HG03196 (cell line): ENCODE measurements around the gene LIPM.
"Not testable (repeated sequence)": the region's sequence is repeated elsewhere in the genome, so short reads cannot be mapped to it uniquely, and the experiment has no call there.

ENCODE experiments used
- ATAC-seq: cut with Tn5 transposase; IDR thresholded peaks from one replicate; pipeline ENCODE4 v1.9.1; 2021; ENCODE audit not compliant: unreplicated experiment

LIPM gene

DNA sequence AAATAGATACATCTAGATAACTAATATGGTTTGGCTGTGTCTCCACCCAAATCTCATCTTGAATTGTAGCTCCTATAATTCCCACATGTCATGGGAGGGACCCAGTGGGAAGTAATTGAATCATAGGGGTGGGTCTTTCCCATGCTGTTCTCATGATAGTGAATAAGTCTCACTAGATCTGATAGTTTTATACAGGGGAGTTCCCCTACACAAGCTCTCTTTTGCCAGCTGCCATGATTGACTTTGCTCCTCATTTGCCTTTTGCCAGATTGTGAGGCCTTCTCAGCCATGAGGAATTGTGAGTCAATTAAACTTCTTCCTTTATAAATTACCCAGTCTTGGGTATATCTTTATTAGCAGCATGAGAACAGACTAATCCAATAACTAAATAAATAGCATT lies 35.1 kb downstream of the LIPM start:
- ATAC-seq = not testable (repeated sequence)

DNA sequence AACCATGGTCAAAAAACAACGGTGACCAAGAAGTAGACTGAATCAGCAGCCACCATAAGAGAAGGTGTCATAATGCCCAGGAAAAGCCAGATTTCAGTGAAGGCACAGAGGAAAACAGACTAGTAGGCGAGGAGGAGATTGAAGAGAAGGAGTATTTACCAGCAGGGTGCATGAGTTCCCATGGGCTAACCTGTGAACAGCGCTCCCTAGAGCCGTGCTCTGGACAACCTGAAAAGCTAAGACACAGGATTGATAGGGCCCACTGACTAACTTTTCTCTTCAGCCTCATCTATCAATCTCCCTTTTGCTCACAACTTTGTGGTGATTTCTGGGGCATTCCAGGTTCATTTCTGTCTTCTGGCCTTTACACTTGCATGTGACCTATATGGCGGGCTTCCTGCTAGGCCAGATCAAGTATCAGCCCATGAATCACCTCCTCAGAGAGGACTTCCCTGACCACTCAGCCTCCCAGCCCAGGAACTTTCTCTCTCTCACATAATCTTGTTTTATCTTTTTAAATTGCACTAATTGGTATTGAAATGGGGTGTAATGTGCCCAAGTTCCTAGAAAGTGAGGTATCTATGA lies 36.3 kb downstream of the LIPM start:
- no peak for ATAC-seq

DNA sequence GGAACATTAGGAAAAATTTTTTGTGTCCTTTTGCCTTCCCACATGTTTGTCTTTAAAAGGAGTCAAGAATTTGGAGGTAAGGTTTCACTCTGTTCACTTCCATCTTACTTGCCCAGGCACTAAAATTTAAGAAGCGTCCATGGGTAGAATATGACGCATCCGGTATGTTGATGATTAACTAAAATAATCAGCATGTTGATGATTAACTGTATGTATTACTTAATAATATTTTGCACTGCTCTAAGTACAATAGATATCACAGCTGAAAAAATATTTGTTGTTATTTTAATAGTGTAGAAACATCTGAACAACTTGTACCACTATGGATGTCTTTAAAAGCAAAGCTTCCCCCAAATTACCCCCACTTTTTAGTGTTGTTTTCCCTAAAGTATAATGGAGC lies 37.6 kb downstream of the LIPM start:
- no peak for ATAC-seq

DNA sequence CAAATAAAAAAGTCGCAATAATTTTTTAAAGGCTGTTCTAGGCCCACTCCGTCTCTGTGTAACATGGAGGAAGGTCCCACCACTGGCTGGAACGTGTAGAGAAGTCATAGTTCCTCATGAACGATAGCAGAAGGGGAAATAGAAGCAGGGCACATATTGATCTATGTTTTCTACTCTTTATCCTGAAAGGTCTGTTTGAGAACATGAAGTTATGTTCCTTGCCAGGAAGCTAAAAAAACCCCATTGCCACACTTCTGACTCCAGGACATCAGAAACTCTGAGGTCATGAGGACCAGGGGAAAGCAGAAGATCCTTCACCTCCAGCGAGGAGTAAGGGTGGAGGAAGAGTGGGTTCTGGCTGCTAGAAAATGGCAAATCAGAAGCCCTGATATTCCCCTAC lies 38.4 kb downstream of the LIPM start:
- ATAC-seq = no peak

DNA sequence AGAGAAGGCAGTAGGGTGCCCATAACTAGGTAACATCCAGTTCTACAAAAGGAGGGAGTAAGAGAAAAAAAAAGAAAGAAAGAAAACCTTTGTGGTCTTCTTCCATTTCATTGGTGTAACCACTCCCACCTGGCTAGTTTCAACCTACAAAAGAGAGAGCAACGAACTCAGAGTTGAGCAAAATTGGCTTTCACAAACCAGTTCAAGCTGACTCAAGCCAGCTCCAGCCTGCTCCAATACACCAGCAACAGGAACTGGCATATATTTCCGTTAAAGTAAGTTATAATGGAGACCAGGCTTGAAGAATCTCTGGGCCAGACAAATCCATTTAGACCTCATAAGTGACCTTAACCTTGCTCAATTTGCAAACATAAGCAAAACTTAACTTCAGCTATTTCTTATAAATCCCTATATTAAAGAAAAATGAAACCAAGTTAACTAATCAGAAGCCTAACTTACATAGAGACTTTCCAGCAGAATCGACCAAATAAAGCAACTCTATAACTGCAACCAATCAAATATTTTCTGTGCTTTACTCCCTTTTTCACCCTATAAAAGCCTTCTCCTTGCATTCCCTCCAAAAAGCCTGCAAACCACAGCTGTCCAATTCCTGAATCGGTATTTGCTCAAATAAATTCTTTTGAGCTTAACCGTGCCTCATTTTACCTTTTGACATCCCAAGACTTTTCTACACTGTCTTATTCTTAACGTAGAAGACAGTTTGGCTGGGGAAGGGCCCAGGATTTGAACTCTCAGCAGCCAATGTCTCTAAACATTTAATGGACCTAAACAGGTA lies 39.0 kb downstream of the LIPM start:
- no peak for ATAC-seq

DNA sequence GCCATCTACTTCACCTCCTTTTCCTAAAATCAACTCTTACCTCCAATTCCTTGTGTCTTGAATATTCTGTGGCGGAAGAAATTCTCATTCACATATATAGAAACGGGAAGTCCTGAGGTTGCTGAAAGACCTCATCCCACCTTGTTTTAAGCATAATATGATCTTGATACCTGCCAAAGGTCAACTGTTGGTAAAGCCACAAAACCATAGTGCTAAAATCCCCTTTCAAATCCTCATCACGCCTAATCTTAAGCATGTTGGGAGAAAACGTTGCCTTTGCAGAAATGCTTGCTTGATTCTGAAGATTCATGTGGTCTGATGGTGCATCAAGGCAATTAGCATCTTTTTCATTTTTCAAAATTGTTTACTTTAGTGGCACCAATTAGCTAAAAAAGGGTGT lies 40.6 kb downstream of the LIPM start:
- no peak for ATAC-seq

DNA sequence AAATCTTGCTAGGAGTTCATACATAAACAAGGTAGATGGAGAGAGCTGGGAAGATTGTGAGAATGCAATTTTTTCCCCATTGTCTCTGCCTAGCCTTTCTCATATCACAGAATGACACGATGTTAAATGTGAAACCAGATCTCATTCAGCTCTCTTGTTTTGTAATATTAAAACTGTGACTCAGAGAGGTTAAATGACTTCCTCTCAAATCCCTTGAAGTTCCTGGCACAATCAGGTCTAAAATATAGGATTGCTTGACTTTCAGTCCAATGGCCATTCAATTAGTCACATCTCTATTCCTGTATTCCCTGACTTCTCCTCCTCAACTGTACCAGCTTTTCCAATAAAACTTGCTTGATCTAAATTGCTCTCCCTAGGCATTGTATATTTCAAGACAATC lies 46.0 kb downstream of the LIPM start:
- no peak for ATAC-seq

DNA sequence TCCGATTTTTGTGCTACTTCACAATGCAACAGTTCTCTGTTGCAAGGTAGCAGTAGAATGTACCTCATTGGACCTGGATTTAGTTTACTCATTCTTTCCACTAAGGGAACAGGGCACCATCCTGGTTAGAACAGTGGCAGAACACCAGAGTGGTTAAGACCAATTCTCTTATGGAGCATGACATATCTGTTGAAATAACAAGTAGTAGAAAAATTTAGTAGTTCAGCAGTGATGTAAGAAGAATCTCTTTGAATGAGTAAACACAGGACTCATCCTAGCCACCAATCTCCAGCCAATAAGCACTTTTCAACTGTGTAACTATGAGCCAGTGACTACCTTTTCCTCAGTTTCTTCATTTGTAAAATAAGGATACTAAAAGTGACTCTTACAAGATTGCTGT lies 46.7 kb downstream of the LIPM start:
- no peak for ATAC-seq

DNA sequence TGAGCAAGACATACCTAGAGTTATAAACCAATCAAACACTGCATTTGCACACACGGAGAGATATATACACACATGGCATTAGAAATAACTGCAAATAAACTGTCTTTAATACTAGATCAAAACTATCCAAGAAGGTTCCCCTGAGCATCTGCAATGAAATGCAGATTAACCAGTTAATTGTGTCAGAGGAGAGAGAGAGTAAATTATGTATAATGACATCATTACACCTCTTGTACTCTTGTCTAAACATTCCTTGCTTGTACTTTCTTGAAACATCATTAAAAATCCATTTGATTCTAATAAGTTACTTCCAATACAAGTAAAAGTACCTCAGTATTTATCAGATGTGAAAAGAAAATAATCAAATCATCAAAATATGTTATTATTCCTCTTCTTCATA lies 48.2 kb downstream of the LIPM start:
- no peak for ATAC-seq

DNA sequence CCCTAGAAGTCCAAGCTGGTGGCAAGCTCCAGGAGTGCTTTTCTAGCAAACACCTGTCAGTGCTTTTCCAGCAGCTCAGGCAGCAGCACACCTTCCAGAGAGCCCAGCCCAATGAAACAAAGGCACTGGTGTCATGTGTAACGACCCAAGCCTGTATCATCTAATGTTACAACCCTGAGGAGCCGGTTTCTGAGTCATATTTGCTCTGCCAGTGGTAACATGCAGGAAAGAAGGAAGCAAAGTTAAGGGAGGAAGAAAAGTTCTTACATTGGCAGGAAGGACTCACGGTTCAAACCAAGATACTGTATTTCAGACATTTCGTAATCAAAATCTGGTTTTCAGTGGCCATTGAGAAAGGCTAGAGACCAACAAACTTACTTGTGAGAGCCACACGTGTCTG lies 49.2 kb downstream of the LIPM start, which contains the start of gene ANKRD22:
Gene ANKRD22, minus strand, starts transcription at position 139 of the 400 bp plus-strand sequence. CDS start 237 bp downstream, outside the sequence.
- no peak for ATAC-seq

DNA sequence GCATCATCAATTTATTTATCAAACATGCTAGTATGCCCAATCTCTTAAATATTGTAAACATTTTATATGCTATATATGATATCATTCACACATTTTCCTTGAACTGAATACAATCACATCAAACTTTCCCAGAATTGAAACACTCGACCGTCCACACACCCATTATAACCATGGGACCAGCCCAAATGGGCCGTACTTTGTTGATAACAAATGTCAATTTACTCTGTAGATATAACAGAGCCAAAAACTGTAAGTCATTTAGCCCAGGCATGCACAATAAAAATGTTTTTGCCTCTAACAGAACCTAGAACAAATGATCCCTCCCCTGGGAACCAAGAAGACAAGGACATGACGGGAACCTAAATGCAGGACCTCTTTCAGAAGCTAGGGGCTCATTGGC lies 49.8 kb downstream of the LIPM start:
- no peak for ATAC-seq

DNA sequence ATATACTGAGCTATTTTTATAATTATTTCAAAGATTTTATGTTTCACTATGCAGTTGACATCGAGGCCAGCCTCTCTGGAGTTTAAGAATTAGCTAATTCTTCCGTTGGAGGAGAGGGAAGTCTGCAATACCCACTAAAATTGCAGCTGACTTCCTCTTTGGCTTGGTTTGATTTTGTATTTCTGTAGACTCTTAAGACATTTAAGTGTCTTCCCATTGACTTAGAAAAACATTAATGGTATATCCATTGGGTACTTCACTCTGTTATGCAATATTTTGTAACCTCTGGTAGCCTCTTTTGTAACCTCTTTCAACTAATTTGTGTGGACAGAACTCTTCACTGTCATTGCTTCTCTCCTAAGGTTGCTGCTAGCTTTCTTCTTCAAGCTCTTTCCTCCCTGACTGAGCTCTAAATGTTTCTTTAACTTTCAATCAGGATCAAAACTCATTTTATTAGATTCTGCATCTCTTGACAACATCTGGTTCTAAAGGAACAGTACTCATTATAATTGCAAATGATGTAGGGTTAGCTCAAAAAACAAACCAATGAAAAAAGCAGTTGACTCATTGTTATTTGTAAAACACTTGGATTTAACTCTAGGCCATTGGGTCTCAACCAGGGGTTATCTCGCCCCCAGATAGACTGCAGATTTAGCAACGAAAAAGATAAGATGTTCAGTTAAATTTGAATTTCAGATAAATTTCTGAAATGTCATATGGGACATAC lies 50.8 kb downstream of the LIPM start:
- no peak for ATAC-seq

DNA sequence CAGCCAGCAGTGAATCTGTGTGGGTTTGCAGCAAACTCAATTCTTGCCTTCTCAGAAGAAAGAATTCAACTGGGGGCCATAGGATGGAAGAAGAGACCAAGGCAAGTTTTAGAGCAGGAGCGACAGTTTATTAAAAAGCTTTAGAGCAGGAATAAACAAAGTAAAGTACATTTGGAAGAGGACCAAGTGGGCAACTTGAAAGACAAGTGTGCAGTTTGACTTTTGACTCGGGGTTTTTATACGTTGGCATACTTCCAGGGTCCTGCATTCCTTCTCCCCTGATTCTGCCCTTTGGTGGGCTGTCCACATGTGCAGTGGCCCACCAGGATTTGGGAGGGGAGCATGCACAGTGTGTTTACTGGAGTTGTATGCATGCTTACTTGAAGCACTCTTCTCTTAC lies 52.2 kb downstream of the LIPM start:
- no peak for ATAC-seq

DNA sequence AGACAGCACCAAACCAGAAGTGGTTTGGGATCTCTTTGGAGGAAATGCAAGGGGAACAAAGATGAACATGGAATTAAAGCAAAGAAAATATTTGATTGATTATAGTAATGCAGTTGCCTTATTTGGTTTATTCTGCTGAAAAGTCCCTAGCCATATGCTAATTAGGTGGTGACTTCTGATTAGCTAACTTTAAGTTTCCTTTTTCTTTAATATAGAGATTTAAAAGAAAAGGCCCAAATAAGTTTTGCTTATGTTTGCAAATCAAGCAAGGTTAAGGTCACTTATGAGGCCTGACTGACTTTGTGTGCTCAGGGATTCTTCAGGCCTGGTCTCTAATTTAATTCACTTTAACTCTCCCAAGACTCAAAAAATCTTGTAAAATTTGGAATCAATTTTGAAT lies 55.3 kb downstream of the LIPM start:
- ATAC-seq = no peak

DNA sequence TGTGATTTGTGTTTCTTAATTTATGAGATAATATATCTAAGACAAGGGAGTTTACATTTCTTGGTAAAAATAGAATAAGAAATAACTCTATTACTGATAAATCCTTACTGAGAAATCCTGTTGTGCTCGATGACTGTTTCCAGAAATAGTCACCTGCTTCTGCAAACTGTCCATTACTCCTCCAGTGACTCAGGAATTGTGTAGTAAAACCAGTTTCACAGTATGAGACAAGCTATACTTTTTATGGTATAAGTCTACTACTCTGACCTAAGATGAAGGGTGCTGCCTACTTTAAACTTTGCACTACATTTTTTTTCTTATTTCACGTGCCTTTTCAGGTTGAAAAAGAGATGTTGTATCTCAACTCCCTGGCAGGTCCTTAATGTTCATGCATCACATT lies 56.0 kb downstream of the LIPM start:
- no peak for ATAC-seq

DNA sequence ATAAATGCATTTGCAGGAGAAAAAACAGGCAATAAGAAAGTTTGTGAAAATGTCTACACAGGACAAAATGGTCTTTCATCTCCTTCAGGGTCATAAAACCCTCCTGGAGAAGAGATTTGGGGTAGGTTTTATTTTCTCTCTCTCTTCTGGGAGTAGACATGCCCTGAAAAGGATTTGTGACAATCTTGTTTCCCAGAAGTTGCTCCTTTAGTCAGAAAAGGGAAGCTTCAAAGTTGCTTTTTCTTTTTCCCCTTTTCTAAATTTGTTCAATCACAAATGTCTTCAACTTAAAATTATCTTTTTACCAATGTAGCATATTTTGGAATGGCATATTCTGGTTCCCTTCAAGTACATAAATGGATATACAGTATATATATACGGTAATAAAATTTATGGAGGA lies 58.5 kb downstream of the LIPM start:
- no peak for ATAC-seq

DNA sequence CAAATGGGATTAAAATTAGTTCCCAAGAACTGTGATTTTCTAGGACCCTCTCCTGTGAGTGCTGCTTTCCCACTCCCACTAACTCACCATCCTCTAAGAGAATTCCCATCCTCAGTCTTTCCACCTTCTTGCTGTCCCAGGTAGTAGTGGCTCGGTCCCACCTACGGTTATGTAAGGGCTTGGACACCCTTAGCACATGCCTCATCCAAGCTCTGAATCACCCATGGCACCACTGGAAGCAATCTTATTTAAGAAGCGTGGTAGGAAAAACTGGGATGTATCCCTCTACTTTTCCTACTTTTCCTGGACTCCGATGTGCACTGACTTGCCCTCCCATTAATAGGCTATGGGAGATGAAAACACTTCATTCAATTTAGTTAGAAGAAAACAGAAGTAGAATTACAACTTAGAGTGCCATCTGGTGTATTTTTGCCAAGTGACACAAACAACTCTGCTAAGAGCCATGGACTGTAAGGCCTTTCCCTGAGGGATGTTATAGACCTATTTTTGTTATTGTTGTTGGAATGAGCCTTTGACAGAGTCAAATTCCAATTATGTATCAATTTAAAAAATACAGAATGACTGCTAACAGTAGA lies 62.8 kb downstream of the LIPM start:
- no peak for ATAC-seq

DNA sequence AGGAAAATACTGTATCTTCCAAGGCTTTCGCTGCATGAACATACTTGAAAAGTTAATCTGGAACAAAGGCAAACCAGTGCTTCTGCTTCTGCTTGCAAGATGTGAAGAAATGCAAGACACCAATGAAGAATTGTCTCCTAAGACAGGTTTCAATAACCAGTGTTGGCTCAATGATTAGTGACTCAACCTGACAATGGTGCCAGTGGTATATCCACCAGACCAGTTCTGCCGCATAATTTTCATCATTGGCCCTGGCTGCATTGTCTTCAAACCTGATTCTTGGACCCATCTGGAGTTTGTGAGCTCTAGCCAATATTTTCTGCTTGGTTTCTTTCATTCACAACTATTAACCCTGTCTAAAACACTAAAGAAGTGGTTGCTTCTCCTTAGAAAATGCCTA lies 63.9 kb downstream of the LIPM start:
- no peak for ATAC-seq

DNA sequence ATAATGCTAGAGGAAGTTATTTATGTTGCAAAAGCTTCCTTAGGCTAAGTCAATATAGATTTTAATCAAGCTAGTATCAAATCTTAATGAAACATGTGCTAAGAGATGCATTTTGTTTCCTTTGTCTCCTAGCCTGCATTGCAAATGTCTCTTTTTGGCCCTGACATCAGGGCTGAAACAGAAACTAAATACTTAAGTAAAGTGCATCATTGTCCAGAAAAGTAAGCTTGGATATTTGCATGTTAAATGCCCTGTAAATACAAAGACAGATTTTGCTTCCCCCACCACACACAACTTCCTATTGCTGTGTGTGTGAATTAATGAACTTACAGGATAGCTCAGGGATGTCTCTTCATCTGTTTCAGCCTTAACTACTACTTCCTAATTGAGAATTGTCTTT lies 67.6 kb downstream of the LIPM start:
- ATAC-seq = no peak
